Gastroesophageal sphincter (tissue), 4 donors: Measurements from ENCODE around the gene PRLR. TPM values are rescaled to one million over a fixed set of nuclear protein-coding genes. Genes with fewer than 3 reads are reported as not detected.

Source experiments
- ATAC-seq: fragments of 150-250 bp; one replicate; pipeline ENCODE4 v1.9.1; 2016; ENCODE audit warnings: mild to moderate bottlenecking, moderate library complexity
- H3K27ac ChIP-seq, 4 donors: fragments of 200-600 bp; sonication (generic) in 3 of 4; 1 replicate in 3 of 4; 2 replicates in 1 of 4; pipeline ENCODE4 v1.5.1; 2016 to 2019
- H3K27me3 ChIP-seq: fragments of 200-600 bp; sonication (generic); one replicate; pipeline ENCODE4 v1.5.1; 2019
- H3K36me3 ChIP-seq, 2 donors: fragments of 200-600 bp; sonication (generic); one replicate each; pipeline ENCODE4 v1.5.1; 2019; ENCODE audit warnings: control low read depth in 1 of 2
- H3K4me1 ChIP-seq, 3 donors: fragments of 200-600 bp; sonication (generic); 1 replicate in 2 of 3; 2 replicates in 1 of 3; pipeline ENCODE4 v1.5.1; 2016 to 2019; ENCODE audit warnings: control low read depth in 2 of 3
- H3K4me3 ChIP-seq, 2 donors: fragments of 200-600 bp; sonication (generic); one replicate each; pipeline ENCODE4 v1.5.1; 2019; ENCODE audit warnings: mild to moderate bottlenecking in 1 of 2, moderate library complexity in 1 of 2
- H3K9me3 ChIP-seq, 3 donors: fragments of 200-600 bp; sonication (generic); one replicate each; pipeline ENCODE4 v1.5.1; 2017 to 2019; ENCODE audit warnings: control low read depth in 2 of 3
- CTCF ChIP-seq, 4 experiments: fragments of 200-600 bp in 2 of 4; fragments of 450-650 bp in 2 of 4; sonication (generic) in 1 of 4; IDR thresholded peaks; one replicate each; pipeline ENCODE4 v1.5.1; 2017 to 2019; ENCODE audit warnings: antibody characterized with exemption in 4 of 4, mild to moderate bottlenecking in 2 of 4, moderate library complexity in 2 of 4
- EP300 ChIP-seq: sonication (generic); formaldehyde crosslinking; IDR thresholded peaks from one replicate; pipeline ENCODE4 v1.6.1; 2017; ENCODE audit warnings: antibody characterized with exemption, mild to moderate bottlenecking
- POLR2A ChIP-seq, 2 donors: fragments of 450-650 bp; IDR thresholded peaks; one replicate each; pipeline ENCODE4 v1.6.1; 2017; ENCODE audit warnings: antibody characterized with exemption in 2 of 2, mild to moderate bottlenecking in 2 of 2, moderate library complexity in 1 of 2
- POLR2AphosphoS5 ChIP-seq: sonication (generic); formaldehyde crosslinking; IDR thresholded peaks from one replicate; pipeline ENCODE4 v1.6.1; 2017; ENCODE audit warnings: antibody characterized with exemption
- WGBS, 2 donors: methylation state at CpG; one replicate each; pipeline ENCODE4 v1.1.5; 2018; ENCODE audit warnings: low coverage in 1 of 2; 5-methylcytosine and 5-hydroxymethylcytosine counted together
- total RNA-seq, 4 donors: library from RNA; depleted of rRNA; stranded (reverse); fragments of >200 nt; gene quantifications; one replicate each; pipeline ENCODE4 v1.1.0, GENCODE V29; 2016

Gene PRLR
- total RNA-seq, 4 donors from 2014 or later = 0.16 to 1.4 (median 0.85) TPM

GRCh38 chr5:35240892-35241291 is 10.6 kb upstream of the PRLR start:
- ATAC-seq = no peak
- TF ChIP-seq POLR2AphosphoS5 (no peak), EP300 (no peak), CTCF (IDR thresholded peaks at IDR 0.05) (no peak), POLR2A (IDR thresholded peaks at IDR 0.05) (no peak)
- Histone ChIP-seq H3K9me3 (no peaks in the 10 kb centered on the region), H3K4me3 (no peak overlapping the region), H3K36me3 (no peaks in the 10 kb centered on the region), H3K27me3 (no peaks in the 10 kb centered on the region), H3K27ac (no peak overlapping the region), H3K4me1 (no peaks in the 10 kb centered on the region)
- 80 to 86% methylated on average over 1 of the region's 1 CpG for WGBS, 2 donors

- H3K4me1 ChIP-seq = no peaks in the 10 kb centered on the region
- H3K4me3 ChIP-seq = no peak overlapping the region
- WGBS, 2 donors = 67 to 84% methylated on average over 1 to 2 of the region's 2 CpGs
- TF ChIP-seq POLR2AphosphoS5 = no peak
- no peak for TF ChIP-seq POLR2A (IDR thresholded peaks at IDR 0.05)
- TF ChIP-seq EP300 = no peak
- TF ChIP-seq CTCF (IDR thresholded peaks at IDR 0.05) = no peak
- no peaks in the 10 kb centered on the region for H3K9me3 ChIP-seq
- no peaks in the 10 kb centered on the region for H3K27me3 ChIP-seq
- no peak overlapping the region for H3K27ac ChIP-seq
- no peaks in the 10 kb centered on the region for H3K36me3 ChIP-seq
- no peak for ATAC-seq
Observed at GRCh38 chr5:35239911-35240610, 9.8 kb upstream of the PRLR start.

GRCh38 chr5:35239476-35239875 is 9.2 kb upstream of the PRLR start:
- H3K36me3 ChIP-seq = no peaks in the 10 kb centered on the region
- no peak for TF ChIP-seq EP300
- TF ChIP-seq CTCF (IDR thresholded peaks at IDR 0.05) = no peak
- TF ChIP-seq POLR2AphosphoS5 = no peak
- no peak for TF ChIP-seq POLR2A (IDR thresholded peaks at IDR 0.05)
- no peaks in the 10 kb centered on the region for H3K27me3 ChIP-seq
- ATAC-seq = no peak
- WGBS, 2 donors = 85 to 90% methylated on average over 7 of the region's 7 CpGs
- H3K4me3 ChIP-seq = no peak overlapping the region
- no peaks in the 10 kb centered on the region for H3K9me3 ChIP-seq
- H3K27ac ChIP-seq = no peak overlapping the region
- no peaks in the 10 kb centered on the region for H3K4me1 ChIP-seq

GRCh38 chr5:35237580-35238376 is 7.5 kb upstream of the PRLR start:
- ATAC-seq = no peak
- Histone ChIP-seq H3K9me3 (no peaks in the 10 kb centered on the region), H3K4me3 (no peak overlapping the region), H3K27ac (no peak overlapping the region), H3K27me3 (peaks cover 3% of the 10 kb centered on the region), H3K36me3 (no peaks in the 10 kb centered on the region), H3K4me1 (no peaks in the 10 kb centered on the region)
- TF ChIP-seq POLR2AphosphoS5 (no peak), CTCF (IDR thresholded peaks at IDR 0.05) (no peak), EP300 (no peak), POLR2A (IDR thresholded peaks at IDR 0.05) (no peak)
- WGBS, 2 donors = 60 to 94% methylated on average over 2 of the region's 2 CpGs

GRCh38 chr5:35236770-35237169 is 6.5 kb upstream of the PRLR start:
- H3K36me3 ChIP-seq = no peaks in the 10 kb centered on the region
- no peak overlapping the region for H3K27ac ChIP-seq
- no peaks in the 10 kb centered on the region for H3K9me3 ChIP-seq
- ATAC-seq = no peak
- peaks cover 13% of the 10 kb centered on the region for H3K27me3 ChIP-seq
- no peak overlapping the region for H3K4me3 ChIP-seq
- no peaks in the 10 kb centered on the region for H3K4me1 ChIP-seq
- TF ChIP-seq POLR2A (IDR thresholded peaks at IDR 0.05) (no peak), EP300 (no peak), POLR2AphosphoS5 (no peak)
